HG03025 (cell line): ENCODE results near the gene PARVA.

Source experiments
- ATAC-seq: cut with Tn5 transposase; IDR thresholded peaks from one replicate; pipeline ENCODE4 v1.9.1; 2021; ENCODE audit warnings: mild to moderate bottlenecking, moderate library complexity; ENCODE audit not compliant: unreplicated experiment, low FRiP score

Gene PARVA

GRCh38 chr11:12402691-12403120, 25.3 kb downstream of the PARVA start:
- ATAC-seq = no peak

GRCh38 chr11:12403122-12403996, 26.0 kb downstream of the PARVA start:
- no peak for ATAC-seq

DNA sequence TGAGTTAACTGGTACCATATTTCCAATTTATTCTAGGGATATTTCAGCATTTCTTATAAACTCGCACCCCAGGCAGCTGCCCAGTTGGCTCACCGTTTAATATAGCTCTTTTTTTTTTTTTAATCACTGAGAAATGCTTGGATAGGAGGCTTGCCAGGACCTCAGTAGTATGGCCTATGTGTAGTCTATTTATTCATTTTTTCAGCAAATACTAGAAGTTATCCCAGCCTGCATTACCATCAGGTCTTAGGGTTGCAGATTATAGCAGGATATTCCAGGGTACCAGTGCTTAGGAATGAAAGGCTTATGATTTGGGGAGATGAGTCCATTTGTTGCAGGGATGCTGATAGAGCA, 26.6 kb downstream of the PARVA start:
- no peak for ATAC-seq

DNA sequence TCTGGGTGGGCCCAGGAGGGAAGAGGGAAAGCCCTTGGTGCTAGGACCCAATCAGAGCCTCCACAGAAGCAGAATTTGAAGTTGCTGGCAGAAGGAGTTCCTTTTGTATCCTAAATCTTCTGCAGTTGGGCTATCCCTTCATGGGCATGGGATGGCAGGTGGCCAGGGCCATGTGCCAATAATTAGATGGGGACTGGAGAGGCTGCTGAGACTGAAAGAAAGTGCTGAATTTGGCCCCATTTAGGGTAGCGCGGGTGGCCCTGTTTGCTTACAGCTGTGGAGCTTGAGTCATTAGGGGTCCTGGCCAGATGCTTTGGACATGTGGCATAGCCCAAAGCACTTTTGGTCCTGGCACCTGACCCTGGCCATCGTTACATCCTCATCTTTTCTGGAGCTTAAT, 27.1 kb downstream of the PARVA start:
- no peak for ATAC-seq

GRCh38 chr11:12408156-12408770, 30.9 kb downstream of the PARVA start:
- ATAC-seq = no peak

- no peak for ATAC-seq
These were observed 32.2 kb downstream of the PARVA start for GRCh38 chr11:12409621-12410005.

DNA sequence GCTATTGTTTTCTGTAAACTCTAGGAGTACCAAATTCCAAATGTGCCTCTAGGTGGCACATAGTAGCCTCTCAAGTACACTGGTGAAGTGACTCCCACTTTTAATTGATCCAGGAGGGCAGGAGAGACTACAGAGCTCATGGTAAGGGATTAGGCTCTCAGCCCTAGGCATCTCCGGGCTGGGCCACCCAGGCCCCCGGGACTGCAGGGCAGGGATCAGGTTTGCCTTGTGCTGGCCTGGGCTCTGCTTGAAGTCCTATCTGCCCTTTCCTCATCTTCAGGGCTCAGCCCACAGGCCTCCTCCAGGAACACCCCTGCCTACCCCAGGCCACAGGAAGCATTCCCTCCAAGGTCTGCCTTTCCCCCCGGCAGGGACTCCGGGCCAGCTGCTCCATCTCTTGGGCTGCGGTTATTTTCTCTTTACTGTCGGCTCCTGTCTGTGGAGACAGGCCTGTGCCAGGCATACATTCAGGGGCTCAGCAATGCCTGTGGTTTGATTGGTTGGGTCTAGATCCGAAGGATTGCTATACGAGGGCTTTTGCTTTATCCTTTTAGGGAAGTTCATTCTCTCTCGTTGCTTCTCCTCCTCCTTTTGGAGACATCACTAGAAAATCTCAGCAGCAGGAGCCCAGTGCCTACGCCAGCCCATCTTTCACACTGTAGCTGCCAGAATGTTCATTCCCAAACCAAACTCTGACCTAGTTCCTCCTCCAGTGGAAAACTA, 32.8 kb downstream of the PARVA start:
- no peak for ATAC-seq

- ATAC-seq = no peak
These were observed 34.0 kb downstream of the PARVA start for GRCh38 chr11:12411393-12411792.

GRCh38 chr11:12411806-12412727, 34.7 kb downstream of the PARVA start:
- no peak for ATAC-seq

GRCh38 chr11:12413141-12414052, 36.0 kb downstream of the PARVA start:
- ATAC-seq = no peak

- no peak for ATAC-seq
These were observed 37.2 kb downstream of the PARVA start for GRCh38 chr11:12414611-12415010.

DNA sequence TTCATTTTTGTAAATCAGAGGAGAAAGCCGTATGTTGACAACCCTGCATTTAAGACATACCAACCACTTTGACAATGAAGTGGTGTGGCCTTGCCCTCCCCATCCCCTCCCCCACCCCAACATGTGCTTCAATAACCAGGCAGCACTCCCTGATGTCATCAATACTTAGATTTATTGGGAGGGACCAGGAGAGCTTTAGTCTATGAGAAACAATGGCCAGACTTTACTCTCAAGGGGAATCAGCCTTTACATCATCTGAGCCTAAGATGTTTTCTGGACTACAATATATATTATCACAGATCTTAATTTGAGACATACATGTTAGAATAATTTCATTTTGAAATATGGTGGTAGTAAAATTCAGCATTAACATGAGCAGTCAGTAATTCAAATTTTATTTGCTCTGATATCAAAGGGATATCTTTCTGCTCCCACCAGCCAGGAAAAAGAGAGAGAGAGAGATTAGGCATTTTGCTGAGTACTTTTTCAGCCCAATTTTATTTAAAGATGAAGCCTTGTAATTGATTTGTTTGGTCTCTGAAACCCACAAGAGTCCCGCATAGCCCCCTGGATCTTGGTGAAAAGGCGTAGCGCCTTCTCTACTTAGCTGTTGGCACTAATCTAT, 38.1 kb downstream of the PARVA start:
- no peak for ATAC-seq

DNA sequence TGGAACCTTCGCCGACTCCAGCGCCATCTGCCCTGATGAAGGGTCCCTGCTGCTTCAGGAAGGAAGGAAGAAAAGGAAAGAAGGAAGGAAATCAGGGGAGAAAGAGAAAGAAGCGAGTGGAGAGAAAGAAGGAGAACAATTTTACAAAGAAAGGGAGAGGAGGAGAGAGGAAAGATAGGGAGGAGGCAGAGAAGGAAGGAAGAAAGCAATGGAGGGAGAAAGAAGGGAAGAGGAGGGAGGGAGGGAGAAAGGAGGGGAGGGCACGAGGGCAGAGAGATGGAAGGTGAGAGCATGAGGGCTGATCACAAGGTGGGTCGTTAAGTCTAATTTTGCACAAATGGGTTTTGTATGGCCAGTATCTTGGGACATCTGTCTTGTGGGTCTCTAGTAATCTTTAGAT, 39.2 kb downstream of the PARVA start:
- no peak for ATAC-seq

GRCh38 chr11:12417691-12418611, 40.6 kb downstream of the PARVA start:
- no peak for ATAC-seq

- ATAC-seq = no peak
These were observed 42.7 kb downstream of the PARVA start for GRCh38 chr11:12420040-12420439.

DNA sequence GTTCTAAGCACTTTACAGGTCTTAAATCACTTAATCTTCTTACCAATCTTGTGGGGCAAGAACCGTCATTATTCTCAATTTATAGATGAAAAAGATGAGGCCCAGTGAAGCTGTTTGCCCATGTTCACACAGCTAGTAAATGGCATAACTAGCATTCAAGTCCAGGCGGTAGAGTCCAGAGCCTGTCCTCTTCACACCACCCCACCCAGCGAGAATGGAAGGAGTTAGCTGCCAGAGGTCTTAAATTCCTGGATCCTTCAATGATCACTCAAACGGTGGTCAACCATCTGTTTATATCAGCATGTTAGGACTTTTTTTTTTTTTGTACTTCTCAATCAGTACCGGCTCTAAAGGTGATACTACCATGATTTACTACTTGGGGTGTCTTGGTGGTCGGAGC, 43.3 kb downstream of the PARVA start:
- ATAC-seq = no peak

DNA sequence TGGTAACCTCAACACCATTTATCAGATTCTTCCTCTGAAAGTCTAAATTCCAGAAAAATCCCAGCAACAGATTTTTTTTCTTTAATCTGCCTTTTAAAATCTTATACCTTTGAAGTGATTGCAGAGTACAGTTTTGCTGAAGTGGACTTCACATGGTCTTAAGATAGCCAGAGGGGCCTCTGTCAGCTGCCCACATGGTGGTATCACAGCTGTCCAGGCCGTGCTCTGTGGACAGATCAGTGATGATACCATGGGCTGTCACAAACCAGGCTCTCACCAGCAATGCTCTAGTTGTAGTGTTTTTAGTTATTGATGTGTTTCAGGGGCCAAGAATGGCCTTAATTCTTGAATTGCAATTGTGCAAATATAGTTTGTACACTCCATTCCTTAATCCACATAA, 44.0 kb downstream of the PARVA start:
- no peak for ATAC-seq

DNA sequence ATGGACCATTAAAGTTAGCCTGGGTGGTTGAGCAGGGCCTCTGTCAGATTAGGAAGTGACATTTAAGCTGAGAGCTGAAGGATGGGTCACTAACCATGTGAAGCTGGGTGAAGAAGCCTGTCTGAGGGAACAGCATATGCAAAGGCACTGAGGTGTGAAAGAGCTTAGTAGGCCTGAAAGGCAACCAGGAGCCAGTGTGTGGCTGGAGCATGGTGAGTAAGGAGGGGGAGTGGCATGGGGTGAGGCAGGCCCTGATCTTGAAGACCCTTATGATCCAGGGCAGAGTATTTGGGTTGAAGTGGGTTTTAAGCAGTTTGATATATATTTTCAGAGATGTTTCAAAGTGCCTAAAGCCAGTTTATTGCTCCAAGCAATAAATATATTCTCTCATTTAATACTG, 48.8 kb downstream of the PARVA start:
- no peak for ATAC-seq
